Measurements from ENCODE around the gene MUC15.

DNA sequence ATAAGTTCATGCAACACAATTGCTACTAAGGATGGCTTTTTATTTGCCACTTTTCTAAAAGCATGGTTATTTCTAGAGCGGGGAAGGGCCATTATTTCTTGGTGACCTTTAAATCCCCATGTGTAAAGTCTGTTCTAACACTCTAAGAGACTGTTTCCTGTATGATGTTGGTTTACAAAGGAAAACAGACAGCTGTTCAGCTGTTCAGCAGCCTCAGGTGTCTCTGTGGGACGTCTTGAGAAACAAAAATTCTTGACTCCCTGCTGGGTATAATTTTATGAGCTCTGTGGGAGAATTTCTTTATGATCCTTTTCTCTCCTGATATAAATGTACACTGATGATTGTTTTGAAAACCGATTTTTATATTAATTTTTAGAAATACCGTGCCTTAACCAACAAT lies 13.9 kb downstream of the MUC15 start:
- TF ChIP-seq, protein P1, sequence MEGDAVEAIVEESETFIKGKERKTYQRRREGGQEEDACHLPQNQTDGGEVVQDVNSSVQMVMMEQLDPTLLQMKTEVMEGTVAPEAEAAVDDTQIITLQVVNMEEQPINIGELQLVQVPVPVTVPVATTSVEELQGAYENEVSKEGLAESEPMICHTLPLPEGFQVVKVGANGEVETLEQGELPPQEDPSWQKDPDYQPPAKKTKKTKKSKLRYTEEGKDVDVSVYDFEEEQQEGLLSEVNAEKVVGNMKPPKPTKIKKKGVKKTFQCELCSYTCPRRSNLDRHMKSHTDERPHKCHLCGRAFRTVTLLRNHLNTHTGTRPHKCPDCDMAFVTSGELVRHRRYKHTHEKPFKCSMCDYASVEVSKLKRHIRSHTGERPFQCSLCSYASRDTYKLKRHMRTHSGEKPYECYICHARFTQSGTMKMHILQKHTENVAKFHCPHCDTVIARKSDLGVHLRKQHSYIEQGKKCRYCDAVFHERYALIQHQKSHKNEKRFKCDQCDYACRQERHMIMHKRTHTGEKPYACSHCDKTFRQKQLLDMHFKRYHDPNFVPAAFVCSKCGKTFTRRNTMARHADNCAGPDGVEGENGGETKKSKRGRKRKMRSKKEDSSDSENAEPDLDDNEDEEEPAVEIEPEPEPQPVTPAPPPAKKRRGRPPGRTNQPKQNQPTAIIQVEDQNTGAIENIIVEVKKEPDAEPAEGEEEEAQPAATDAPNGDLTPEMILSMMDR (IDR thresholded peaks at IDR 0.05): no peak
- no peak for TF ChIP-seq EZH2 (IDR thresholded peaks at IDR 0.05)
